H1 (cell line): ENCODE measurements around the gene PSG7. TPM values are rescaled to one million over a fixed set of nuclear protein-coding genes. Genes with fewer than 3 reads are reported as not detected.
"Not testable (repeated sequence)": the region's sequence is repeated elsewhere in the genome, so short reads cannot be mapped to it uniquely, and the experiment has no call there.

Experiments
- CTCF ChIA-PET: fragments of 300-600 bp; sonication (Branson Sonifier 250); formaldehyde crosslinking; loops from one replicate; lab custom pipeline; 2021; ENCODE audit not compliant: partially characterized antibody; lab: Charles Lee
- POLR2A ChIA-PET: fragments of 300-600 bp; sonication (Branson Sonifier 250); formaldehyde crosslinking; loops from one replicate; lab custom pipeline; 2021; ENCODE audit warnings: inconsistent platforms; ENCODE audit not compliant: partially characterized antibody; lab: Charles Lee
- DNase-seq, 2 experiments: peaks; one replicate each; pipeline versions ENCODE4 v3.0.0 to v3.0.0-alpha.2; 2010 to 2022; ENCODE audit warnings: low spot score in 2 of 2, low read depth in 1 of 2, mixed read lengths in 1 of 2
- FAIRE-seq: peaks from 2 replicates; lab custom pipeline; 2011; peaks lifted over from hg19 to GRCh38; lab: Jason Lieb, UNC
- H2AFZ ChIP-seq: 2 replicates; pipeline ENCODE4 v1.8.1; 2012; ENCODE audit warnings: low read length, inconsistent platforms
- H2AK5ac ChIP-seq: 2 replicates; pipeline ENCODE4 v1.6.1; 2013; ENCODE audit warnings: low read depth, low read length
- H2BK120ac ChIP-seq: replicated peaks from 2 replicates; pipeline ENCODE3; 2013; ENCODE audit warnings: low read depth, low read length, inconsistent platforms
- H2BK12ac ChIP-seq: 2 replicates; pipeline ENCODE4 v1.6.1; 2013; ENCODE audit warnings: low read depth, low read length
- H2BK15ac ChIP-seq: 2 replicates; pipeline ENCODE4 v1.6.1; 2013; ENCODE audit warnings: low read length
- H2BK20ac ChIP-seq: 2 replicates; pipeline ENCODE4 v1.6.1; 2013; ENCODE audit warnings: low read length
- H2BK5ac ChIP-seq: 2 replicates; pipeline ENCODE4 v1.6.1; 2013; ENCODE audit warnings: low read depth, low read length
- H3K14ac ChIP-seq: 2 replicates; pipeline ENCODE4 v1.6.1; 2013; ENCODE audit warnings: inconsistent platforms; ENCODE audit not compliant: insufficient read length
- H3K18ac ChIP-seq: 2 replicates; pipeline ENCODE4 v1.6.1; 2013; ENCODE audit warnings: low read length; ENCODE audit errors: extremely low read depth
- H3K23ac ChIP-seq: 2 replicates; pipeline ENCODE4 v1.6.1; 2013; ENCODE audit warnings: inconsistent platforms; ENCODE audit not compliant: insufficient read length
- H3K23me2 ChIP-seq: 2 replicates; pipeline ENCODE4 v1.6.1; 2013; ENCODE audit warnings: low read depth, low read length
- H3K27ac ChIP-seq: 2 replicates; pipeline ENCODE4 v1.6.1; 2011; ENCODE audit warnings: low read depth, low read length, inconsistent platforms
- H3K27me3 ChIP-seq, 4 experiments: replicated peaks in 1 of 4; 1 replicate in 1 of 4; 2 replicates in 3 of 4; pipeline versions ENCODE4 v1.6.1 to v1.8.1; 2011 to 2013; ENCODE audit warnings: low read length in 3 of 4, mild to moderate bottlenecking in 3 of 4, inconsistent platforms in 2 of 4, mixed read lengths in 2 of 4, moderate library complexity in 1 of 4; ENCODE audit not compliant: control insufficient read depth in 3 of 4, insufficient read depth in 3 of 4; ENCODE audit errors: extremely low read depth in 1 of 4
- H3K36me3 ChIP-seq, 4 experiments: 2 replicates each; pipeline versions ENCODE4 v1.6.1 to v1.8.1; 2011 to 2013; ENCODE audit warnings: mild to moderate bottlenecking in 4 of 4, low read length in 3 of 4, moderate library complexity in 2 of 4, control low read depth in 1 of 4, inconsistent platforms in 1 of 4; ENCODE audit not compliant: insufficient read depth in 4 of 4, control insufficient read depth in 2 of 4
- H3K4ac ChIP-seq: replicated peaks from 2 replicates; pipeline ENCODE3; 2013; ENCODE audit warnings: low read length, low read depth, mixed read lengths, inconsistent platforms; ENCODE audit not compliant: insufficient read length
- H3K4me1 ChIP-seq, 4 experiments: replicated peaks in 1 of 4; 1 replicate in 1 of 4; 2 replicates in 3 of 4; pipeline versions ENCODE4 v1.6.1 to v1.8.1; 2011 to 2013; ENCODE audit warnings: low read length in 3 of 4, inconsistent platforms in 2 of 4, mixed read lengths in 1 of 4; ENCODE audit not compliant: insufficient read depth in 4 of 4, control insufficient read depth in 3 of 4
- H3K4me2 ChIP-seq, 2 experiments: 2 replicates each; pipeline versions ENCODE4 v1.6.1 to v1.8.1; 2011 to 2013; ENCODE audit warnings: low read depth in 2 of 2, low read length in 2 of 2, control low read depth in 1 of 2, inconsistent platforms in 1 of 2, mild to moderate bottlenecking in 1 of 2; ENCODE audit not compliant: insufficient read depth in 1 of 2
- H3K4me3 ChIP-seq, 4 experiments: fragments of 200-600, 300-600 bp in 1 of 4; sonication (generic), shearing (Covaris generic), sonication (Bioruptor Twin) in 1 of 4; 2 replicates each; pipeline versions ENCODE4 v1.5.1 to v1.8.1; 2011 to 2016; ENCODE audit warnings: low read length in 4 of 4, low read depth in 3 of 4, control low read depth in 2 of 4, inconsistent platforms in 2 of 4, mild to moderate bottlenecking in 2 of 4, mixed read lengths in 1 of 4, moderate library complexity in 1 of 4; ENCODE audit not compliant: insufficient read depth in 2 of 4; ENCODE audit errors: extremely low read depth in 1 of 4
- H3K56ac ChIP-seq: replicated peaks from 2 replicates; pipeline ENCODE3; 2013; ENCODE audit warnings: low read depth, mild to moderate bottlenecking, mixed read lengths, low read length, inconsistent platforms; ENCODE audit not compliant: insufficient read length
- H3K79me1 ChIP-seq: 2 replicates; pipeline ENCODE4 v1.6.1; 2013; ENCODE audit warnings: low read depth, low read length, control low read depth
- H3K79me2 ChIP-seq, 2 experiments: 2 replicates each; pipeline versions ENCODE4 v1.6.1 to v1.8.1; 2012 to 2013; ENCODE audit warnings: low read length in 2 of 2, mild to moderate bottlenecking in 2 of 2, inconsistent platforms in 1 of 2; ENCODE audit not compliant: insufficient read depth in 2 of 2, control insufficient read depth in 1 of 2
- H3K9ac ChIP-seq, 4 experiments: replicated peaks in 1 of 4; 1 replicate in 1 of 4; 2 replicates in 3 of 4; pipeline versions ENCODE4 v1.6.1 to v1.8.1; 2011 to 2013; ENCODE audit warnings: low read depth in 3 of 4, low read length in 3 of 4, control low read depth in 2 of 4, mild to moderate bottlenecking in 2 of 4, moderate library complexity in 2 of 4, inconsistent platforms in 1 of 4; ENCODE audit errors: extremely low read depth in 1 of 4
- H3K9me3 ChIP-seq, 2 experiments: 2 replicates each; pipeline versions ENCODE4 v1.6.1 to v1.8.1; 2012 to 2013; ENCODE audit warnings: mild to moderate bottlenecking in 2 of 2, moderate library complexity in 2 of 2, control low read depth in 1 of 2, inconsistent platforms in 1 of 2, low read depth in 1 of 2, low read length in 1 of 2, mixed read lengths in 1 of 2; ENCODE audit not compliant: insufficient read depth in 2 of 2
- H4K20me1 ChIP-seq, 2 experiments: replicated peaks in 1 of 2; 2 replicates each; pipeline versions ENCODE3 to v1.8.1; 2011 to 2013; ENCODE audit warnings: inconsistent platforms in 2 of 2, low read length in 2 of 2, mild to moderate bottlenecking in 1 of 2; ENCODE audit not compliant: insufficient read depth in 2 of 2, control insufficient read depth in 1 of 2
- H4K5ac ChIP-seq: 2 replicates; pipeline ENCODE4 v1.6.1; 2013; ENCODE audit warnings: low read length, low read depth, mixed read lengths, inconsistent platforms; ENCODE audit not compliant: insufficient read length
- H4K8ac ChIP-seq: 2 replicates; pipeline ENCODE4 v1.8.0; 2013; ENCODE audit warnings: mild to moderate bottlenecking, moderate library complexity, low read length, inconsistent platforms; ENCODE audit not compliant: insufficient read depth; ENCODE audit errors: extremely low read depth
- H4K91ac ChIP-seq: replicated peaks from 2 replicates; pipeline ENCODE3; 2013; ENCODE audit warnings: low read length, mixed read lengths, inconsistent platforms; ENCODE audit not compliant: insufficient read length
- WGBS, 2 experiments: shearing (Covaris generic) in 1 of 2; methylation state at CpG; one replicate each; pipeline versions ENCODE4 v1.1.6 to v1.1.7; 2013 to 2015; ENCODE audit warnings: low lambda C conversion rate in 2 of 2, mixed read lengths in 2 of 2, inconsistent platforms in 1 of 2, low coverage in 1 of 2, missing lambda C conversion rate in 1 of 2; ENCODE audit not compliant: insufficient replicate concordance in 2 of 2, insufficient coverage in 1 of 2, insufficient read length in 1 of 2; ENCODE audit errors: extremely low coverage in 1 of 2, missing lambda C conversion rate in 1 of 2; 5-methylcytosine and 5-hydroxymethylcytosine counted together
- polyA plus RNA-seq, 7 experiments: library from polyadenylated mRNA; depleted of rRNA in 3 of 7; stranded (reverse) in 5 of 7; unstranded in 2 of 7; fragments of >200 nt in 5 of 7; fragments of 200-250 nt in 2 of 7; gene quantifications; 1 replicate in 5 of 7; 2 replicates in 1 of 7; 4 replicates in 1 of 7; pipeline versions ENCODE4 v1.2.1 to v1.2.3, GENCODE V29; 2011 to 2013; ENCODE audit warnings: missing spikeins in 2 of 7, mixed read lengths in 2 of 7
- total RNA-seq: library from RNA; stranded (reverse); fragmentation: NEBNext Ultra II Directional; extraction: Animal tissue kit (Norgen Biotek cat#: 25700); gene quantifications from 2 replicates; pipeline ENCODE4 v1.2.1, GENCODE V29; 2021

The PSG7 gene
- total and polyA plus RNA-seq, 2 of the 8 experiments (the other 6 are each of a cell fraction or from before 2014, with no cell fraction given) = not detected

DNA sequence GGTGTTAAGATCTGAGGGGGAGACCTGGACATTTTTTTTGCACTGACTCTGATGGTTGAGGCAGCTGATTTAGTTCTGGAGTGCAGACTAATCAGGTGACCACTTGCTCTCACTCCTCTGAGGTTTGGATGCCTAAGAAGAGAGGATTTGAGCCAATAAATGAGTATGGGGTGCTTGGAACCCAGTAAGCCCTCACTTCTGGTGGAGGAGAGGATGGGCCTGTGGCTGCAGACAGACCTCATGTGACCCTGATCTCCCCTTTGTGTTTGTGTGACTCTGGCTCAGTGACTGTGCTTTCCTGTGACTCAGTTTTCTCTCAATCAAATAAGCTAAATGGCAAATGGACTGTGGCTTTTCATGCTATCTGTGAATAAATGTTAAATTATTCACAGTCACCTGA is 2.8 kb downstream of the PSG7 start:
- H2AK5ac ChIP-seq, H2BK5ac ChIP-seq, H3K23me2 ChIP-seq, H2BK120ac ChIP-seq, H3K79me2 ChIP-seq, H2BK15ac ChIP-seq, H3K23ac ChIP-seq, FAIRE-seq, H4K5ac ChIP-seq, H2BK20ac ChIP-seq, H3K4ac ChIP-seq, H3K36me3 ChIP-seq, H3K4me2 ChIP-seq, H4K8ac ChIP-seq, DNase-seq, H3K18ac ChIP-seq, H2AFZ ChIP-seq, POLR2A ChIA-PET, H2BK12ac ChIP-seq, H3K27me3 ChIP-seq, H3K79me1 ChIP-seq, H3K14ac ChIP-seq, H3K56ac ChIP-seq, H3K4me3 ChIP-seq, H4K91ac ChIP-seq, H3K4me1 ChIP-seq, H4K20me1 ChIP-seq, H3K9ac ChIP-seq, H3K27ac ChIP-seq: not testable (repeated sequence)
- H3K9me3 ChIP-seq = peaks cover 42 to 73% of the 10 kb centered on the region in 2 experiments
- CTCF ChIA-PET = interaction anchor here (0.9 kb wide), 1 partner anchor 272 kb away, joined by 3 read pairs; the partner anchor contains the start of gene PSG4

- H3K4me1 ChIP-seq, H2AFZ ChIP-seq: not testable (repeated sequence)
- WGBS, 2 experiments = 76% methylated on average over 3 of the region's 3 CpGs; no CpG with 5 or more reads in 1 of the 2 experiments
These were observed 3.6 kb downstream of the PSG7 start for GRCh38 chr19:42933412-42933811.

More at GRCh38 chr19:42933412-42933811, 3.6 kb downstream of the PSG7 start:
- CTCF ChIA-PET = interaction anchor here (0.9 kb wide), 1 partner anchor 272 kb away, joined by 3 read pairs; the partner anchor contains the start of gene PSG4
- H3K23me2 ChIP-seq, H3K18ac ChIP-seq, H2BK20ac ChIP-seq, H2BK5ac ChIP-seq, H4K8ac ChIP-seq, H3K4me3 ChIP-seq, H3K23ac ChIP-seq, H2BK15ac ChIP-seq, H3K56ac ChIP-seq, H3K14ac ChIP-seq, H3K4ac ChIP-seq, FAIRE-seq, H3K27ac ChIP-seq, H3K4me2 ChIP-seq, H3K27me3 ChIP-seq, H2BK120ac ChIP-seq, H3K79me2 ChIP-seq, POLR2A ChIA-PET, DNase-seq, H4K91ac ChIP-seq, H4K20me1 ChIP-seq, H3K9ac ChIP-seq, H4K5ac ChIP-seq, H2AK5ac ChIP-seq, H3K79me1 ChIP-seq, H3K36me3 ChIP-seq, H2BK12ac ChIP-seq: not testable (repeated sequence)
- H3K9me3 ChIP-seq = peaks cover 43 to 74% of the 10 kb centered on the region in 2 experiments
